T47D (cell line): Measurements from ENCODE around the gene ADD1.

Experiments
- DNase-seq, 2 experiments: peaks; one replicate each; pipeline versions ENCODE4 v3.0.0 to v3.0.0-alpha.2; 2011 to 2012; ENCODE audit warnings: low read depth in 1 of 2, low spot score in 1 of 2
- JUND ChIP-seq: IDR thresholded peaks from 2 replicates; pipeline ENCODE4 v1.6.1; 2012; ENCODE audit warnings: low read depth
- in situ Hi-C: cut with HindIII; loops from 2 replicates; pipeline ENCODE4 v1.10.0; 2016; ENCODE audit warnings: low sequenced_read_pairs, low pct_unique_long_range_greater_than_20kb

Gene ADD1

GRCh38 chr4:2800691-2801596 is 42.7 kb upstream of the ADD1 start:
- DNase-seq, result no peak
- in situ Hi-C loops, result no loop called here
- no peak for TF ChIP-seq JUND

- in situ Hi-C loops, result no loop called here
- no peak for DNase-seq
- no peak for TF ChIP-seq JUND
These were observed 40.8 kb upstream of the ADD1 start for GRCh38 chr4:2802618-2803531.

GRCh38 chr4:2803624-2804448 is 39.8 kb upstream of the ADD1 start:
- in situ Hi-C loops, result no loop called here
- no peak for DNase-seq
- TF ChIP-seq JUND, result no peak

GRCh38 chr4:2804449-2804972 is 39.1 kb upstream of the ADD1 start:
- in situ Hi-C loops, result no loop called here
- DNase-seq, result no peak
- no peak for TF ChIP-seq JUND

GRCh38 chr4:2804973-2805501 is 38.6 kb upstream of the ADD1 start:
- in situ Hi-C loops, result no loop called here
- no peak for DNase-seq
- no peak for TF ChIP-seq JUND

- no peak for TF ChIP-seq JUND
- DNase-seq, result no peak
- in situ Hi-C loops, result no loop called here
These were observed 37.8 kb upstream of the ADD1 start for GRCh38 chr4:2805712-2806389.

GRCh38 chr4:2806390-2807355 is 37.0 kb upstream of the ADD1 start:
- no peak for TF ChIP-seq JUND
- DNase-seq, result no peak
- in situ Hi-C loops, result no loop called here

- in situ Hi-C loops, result no loop called here
- TF ChIP-seq JUND, result no peak
These were observed 36.1 kb upstream of the ADD1 start for GRCh38 chr4:2807571-2807970.

GRCh38 chr4:2808001-2808400 is 35.6 kb upstream of the ADD1 start:
- in situ Hi-C loops, result no loop called here
- no peak for TF ChIP-seq JUND
- DNase-seq, result no peak

More at GRCh38 chr4:2807571-2807970, 36.1 kb upstream of the ADD1 start:
- DNase-seq, result no peak

- TF ChIP-seq JUND, result no peak
- in situ Hi-C loops, result no loop called here
- no peak for DNase-seq
These were observed 33.9 kb upstream of the ADD1 start for GRCh38 chr4:2809610-2810180.
